HG02885 (cell line): ENCODE data around the gene AKAP9.
A peak's percentile ranks its signal among the peaks of the same experiment; 100 is the strongest.
"Not testable (repeated sequence)": the region's sequence is repeated elsewhere in the genome, so short reads cannot be mapped to it uniquely, and the experiment has no call there.

ENCODE experiments used
- ATAC-seq: cut with Tn5 transposase; IDR thresholded peaks from one replicate; pipeline ENCODE4 v1.9.1; 2021; ENCODE audit warnings: mild to moderate bottlenecking; ENCODE audit not compliant: unreplicated experiment, poor library complexity

The AKAP9 gene

DNA sequence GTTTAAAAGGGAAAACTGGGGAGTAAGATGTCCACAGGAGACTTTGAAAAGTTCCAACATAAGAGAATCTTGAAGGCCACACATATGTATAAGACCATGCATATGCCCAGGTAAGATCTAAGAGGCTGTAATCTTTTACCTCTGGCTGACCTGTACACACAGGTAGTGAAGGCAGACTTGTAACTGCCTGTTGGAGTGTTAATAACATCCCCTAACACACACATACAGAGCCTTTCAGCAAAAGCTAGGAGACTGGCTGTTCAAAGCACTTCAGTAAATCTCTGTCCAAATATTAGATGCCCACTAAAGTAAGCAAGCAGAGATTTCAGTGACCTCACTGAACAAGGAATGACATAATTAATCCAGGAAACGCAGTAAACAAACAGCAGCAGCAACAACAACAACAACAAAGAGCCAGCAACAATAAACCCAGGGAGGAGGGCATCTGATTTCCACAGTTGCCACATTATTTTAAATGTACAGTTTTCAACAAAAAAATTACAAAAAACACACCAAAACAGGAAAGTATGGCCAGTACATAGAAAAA, 178.6 kb downstream of the AKAP9 start:
- no peak for ATAC-seq

GRCh38 chr7:92121681-92122080, 181.0 kb downstream of the AKAP9 start:
- no peak for ATAC-seq

GRCh38 chr7:92131093-92131492, 190.4 kb downstream of the AKAP9 start:
- ATAC-seq, result no peak

GRCh38 chr7:92131764-92132330, 191.2 kb downstream of the AKAP9 start:
- ATAC-seq, result no peak

DNA sequence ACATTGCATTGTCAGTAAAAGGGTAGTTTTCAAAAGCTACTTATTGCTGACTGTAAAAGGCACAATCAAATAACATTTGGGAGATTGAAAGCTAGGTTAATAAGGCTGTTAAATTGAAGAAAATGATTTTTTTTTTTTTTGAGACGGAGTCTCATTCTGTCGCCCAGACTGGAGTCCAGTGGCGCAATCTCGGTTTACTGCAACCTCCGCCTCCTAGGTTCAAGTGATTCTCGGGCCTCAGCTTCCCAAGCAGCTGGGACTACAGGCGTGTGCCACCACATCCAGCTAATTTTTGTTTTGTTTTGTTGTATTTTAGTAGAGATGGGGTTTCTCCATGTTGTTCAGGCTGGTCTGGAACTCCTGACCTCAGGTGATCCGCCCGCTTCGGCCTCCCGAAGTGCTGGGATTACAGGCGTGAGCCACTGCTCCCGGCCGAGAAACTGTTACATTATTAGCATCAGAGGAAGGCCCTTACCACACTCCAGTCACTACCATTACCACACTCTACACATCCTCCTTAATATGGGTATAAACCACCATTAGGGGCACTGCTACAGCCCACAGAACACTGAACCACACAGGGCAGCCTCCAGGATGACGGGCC, 192.6 kb downstream of the AKAP9 start:
- ATAC-seq, result peak; percentile 19

DNA sequence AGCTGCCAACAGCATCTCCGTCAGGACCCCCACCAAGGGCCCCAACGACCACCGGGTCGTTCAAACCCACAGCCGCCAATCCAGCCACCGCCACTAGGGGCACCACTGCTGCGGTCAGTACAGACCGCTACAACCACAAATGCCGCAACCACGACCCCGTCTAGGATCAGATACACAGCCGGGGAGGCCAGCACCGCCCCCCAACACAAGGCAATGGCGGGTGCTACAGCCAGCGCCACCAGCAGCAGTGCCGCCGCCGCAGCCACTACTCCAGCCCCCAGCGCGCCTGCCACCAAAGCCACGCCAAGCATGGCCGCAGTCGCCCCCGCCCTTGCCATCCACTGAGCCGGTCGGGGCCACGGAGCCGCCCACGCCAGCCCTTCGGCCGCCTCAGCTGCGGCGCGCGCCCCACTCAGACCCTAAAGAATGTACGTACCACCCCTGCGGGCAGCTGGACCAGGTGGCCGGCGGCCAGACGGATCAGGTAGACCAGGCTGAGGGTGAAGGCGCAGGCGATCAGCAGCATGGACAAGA, 193.1 kb downstream of the AKAP9 start:
- peak; percentile 36 for ATAC-seq

DNA sequence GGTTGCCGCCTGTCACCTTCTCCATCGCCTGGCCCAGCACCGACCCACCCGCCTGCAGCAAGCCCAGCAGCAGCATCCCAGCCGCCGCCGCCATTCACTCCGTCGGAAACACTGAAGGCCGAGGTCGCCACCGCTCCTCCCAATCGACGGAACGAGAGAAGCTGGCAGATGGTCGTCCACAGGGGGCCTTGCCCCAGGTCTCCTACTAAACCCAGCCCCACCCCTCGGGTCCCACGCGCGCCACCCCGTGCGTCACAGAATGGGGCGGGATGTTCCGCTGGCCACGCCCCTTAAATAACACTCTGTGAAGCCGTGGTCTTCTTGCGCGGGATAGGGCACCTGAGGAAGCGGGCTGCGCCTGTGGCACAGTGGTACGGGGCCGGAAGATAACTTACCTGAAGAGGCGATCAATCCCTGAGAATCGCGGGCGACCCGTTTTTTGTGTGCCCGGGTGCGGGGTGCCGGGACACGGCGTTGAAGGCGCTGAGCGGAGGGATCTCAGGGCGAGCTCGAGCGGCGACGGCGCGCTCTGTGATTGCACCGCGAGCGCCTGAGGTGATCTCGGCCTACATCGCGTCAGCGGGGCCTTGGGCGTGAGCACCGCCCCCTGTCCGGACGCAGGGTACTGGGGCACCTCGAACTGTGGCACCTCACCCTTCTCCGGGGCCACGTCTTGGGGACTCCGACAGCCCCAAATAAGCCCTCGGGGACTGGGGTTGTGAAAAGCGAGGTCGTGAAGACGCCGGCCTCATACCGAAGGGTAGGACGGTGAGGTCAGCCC, 193.8 kb downstream of the AKAP9 start, which contains the start of gene CYP51A1:
TSS of gene CYP51A1 (minus strand) at position 207 of the 781 bp plus-strand sequence. CDS start at position 94, 113 bp downstream.
- ATAC-seq, result peak; percentile 86

GRCh38 chr7:92135052-92135889, 194.6 kb downstream of the AKAP9 start:
- ATAC-seq, result no peak

GRCh38 chr7:92137557-92137956, 196.9 kb downstream of the AKAP9 start:
- no peak for ATAC-seq

- no peak for ATAC-seq
Measured at GRCh38 chr7:92141161-92141560, 200.5 kb downstream of the AKAP9 start.

GRCh38 chr7:92142791-92143190, 202.1 kb downstream of the AKAP9 start:
- ATAC-seq, result not testable (repeated sequence)

- ATAC-seq, result not testable (repeated sequence)
Measured at GRCh38 chr7:92143192-92143880, 202.7 kb downstream of the AKAP9 start.

GRCh38 chr7:92149736-92150239, 209.1 kb downstream of the AKAP9 start:
- ATAC-seq, result no peak

DNA sequence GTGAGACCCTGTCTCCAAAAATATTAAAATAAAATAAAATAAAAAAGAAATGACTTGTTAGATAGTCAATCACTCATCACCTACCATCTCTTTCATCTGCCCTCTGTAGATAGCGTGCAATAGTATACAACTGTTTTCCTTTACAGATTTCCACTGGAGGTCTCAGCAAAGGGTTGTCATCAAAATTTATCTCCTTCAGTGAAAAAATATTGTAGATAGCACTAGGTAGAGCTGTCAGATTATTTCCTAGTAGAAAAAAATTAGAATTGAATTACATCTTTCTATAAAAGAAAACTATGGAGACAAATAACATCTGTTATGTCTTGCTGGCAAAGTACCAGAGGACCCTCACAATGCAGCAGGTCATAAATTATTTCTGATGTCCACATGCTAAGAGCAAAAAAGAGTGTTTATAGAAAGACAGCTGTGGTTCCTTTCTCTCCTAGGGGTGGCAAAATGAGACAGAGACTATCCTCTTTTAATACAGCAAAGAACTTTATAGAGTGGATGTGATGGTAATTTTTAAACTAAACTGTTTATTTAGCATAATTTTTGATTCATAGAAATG, 209.9 kb downstream of the AKAP9 start:
- no peak for ATAC-seq

- no peak for ATAC-seq
Measured at GRCh38 chr7:92155108-92155739, 214.6 kb downstream of the AKAP9 start.

- ATAC-seq, result no peak
Measured at GRCh38 chr7:92156990-92157389, 216.3 kb downstream of the AKAP9 start.

GRCh38 chr7:92158660-92159575, 218.3 kb downstream of the AKAP9 start:
- peak; percentile 62 for ATAC-seq
